Hematopoietic multipotent progenitor cell treated with erythropoietin and hydrocortisone succinate and interleukin-3 and kit ligand, for 6 days (in vitro differentiated cells): Measurements from ENCODE around the gene FNBP1.
"Not testable (repeated sequence)": the region's sequence is repeated elsewhere in the genome, so short reads cannot be mapped to it uniquely, and the experiment has no call there.

Source experiments
- DNase-seq: peaks from one replicate; pipeline ENCODE4 v3.0.0-alpha.2; 2015

Gene FNBP1

DNA sequence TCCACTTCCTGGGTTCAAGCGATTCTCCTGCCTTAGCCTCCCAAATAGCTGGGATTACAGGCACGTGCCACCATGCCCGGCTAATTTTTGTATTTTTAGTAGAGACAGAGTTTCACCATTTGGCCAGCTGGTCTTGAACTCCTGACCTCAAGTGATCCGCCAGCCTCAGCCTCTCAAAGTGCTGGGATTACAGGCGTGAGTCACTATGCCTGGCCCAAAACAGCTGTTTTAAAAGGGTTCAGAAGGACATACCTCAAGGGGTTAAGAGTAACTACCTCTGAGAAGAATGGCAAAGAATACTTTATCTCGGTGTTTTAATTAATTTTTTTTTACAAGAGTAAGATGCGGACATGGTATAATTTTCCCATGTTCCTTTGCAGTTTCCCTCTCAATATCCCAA, 94.4 kb downstream of the FNBP1 start:
- DNase-seq, result not testable (repeated sequence)

DNA sequence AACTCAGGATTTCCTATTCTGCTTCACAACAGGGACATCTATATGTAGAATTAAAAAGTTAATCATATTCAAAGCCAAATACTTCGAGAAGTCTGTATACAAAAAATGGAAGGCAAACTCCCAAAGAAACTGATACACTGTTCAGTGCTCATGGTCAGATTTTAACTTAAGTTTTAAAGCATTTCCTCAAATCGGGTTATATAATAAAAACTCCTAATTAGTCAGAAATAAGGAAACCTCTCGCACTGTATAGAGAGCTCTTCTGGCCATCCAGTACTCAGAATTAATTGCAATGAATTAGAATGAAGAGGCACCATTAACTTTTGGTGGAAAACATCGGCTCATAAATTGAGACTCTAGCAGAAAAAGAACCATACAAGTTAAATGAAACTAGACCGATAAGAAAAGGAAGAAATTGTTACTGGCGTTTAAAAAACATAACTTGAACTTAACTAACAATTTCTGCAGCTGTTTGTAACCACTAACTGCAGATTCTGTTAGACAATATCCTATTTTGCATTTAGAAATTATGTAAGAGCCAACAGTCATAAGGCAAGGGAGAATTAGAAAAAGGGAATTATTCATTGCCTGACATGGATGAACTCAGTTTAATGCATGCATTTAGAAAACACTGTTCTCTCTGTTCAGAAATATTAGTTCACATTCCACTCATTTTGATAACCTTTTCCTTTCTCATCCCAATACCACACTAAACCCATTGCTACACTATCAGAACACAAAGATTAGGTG, 96.6 kb downstream of the FNBP1 start:
- DNase-seq, result peak; percentile 46

DNA sequence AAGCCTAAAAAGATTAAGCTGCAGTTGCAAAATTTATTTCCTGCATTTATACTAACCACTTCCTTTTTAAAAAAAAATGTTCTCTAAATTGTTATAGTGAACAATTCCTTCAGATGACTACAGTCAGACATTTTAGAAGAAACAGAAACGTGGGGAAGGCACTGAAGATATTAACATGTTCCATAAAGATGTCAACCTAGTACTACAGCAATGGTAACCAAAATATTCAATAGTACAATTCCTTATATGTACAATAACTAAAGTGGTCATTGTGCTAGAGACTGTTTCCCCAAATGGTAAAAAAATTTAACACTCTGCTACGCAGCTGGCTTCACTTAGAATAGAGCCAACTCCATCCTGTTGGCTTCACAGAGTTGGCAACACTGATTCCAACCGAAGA, 97.7 kb downstream of the FNBP1 start:
- DNase-seq, result peak; percentile 59

DNA sequence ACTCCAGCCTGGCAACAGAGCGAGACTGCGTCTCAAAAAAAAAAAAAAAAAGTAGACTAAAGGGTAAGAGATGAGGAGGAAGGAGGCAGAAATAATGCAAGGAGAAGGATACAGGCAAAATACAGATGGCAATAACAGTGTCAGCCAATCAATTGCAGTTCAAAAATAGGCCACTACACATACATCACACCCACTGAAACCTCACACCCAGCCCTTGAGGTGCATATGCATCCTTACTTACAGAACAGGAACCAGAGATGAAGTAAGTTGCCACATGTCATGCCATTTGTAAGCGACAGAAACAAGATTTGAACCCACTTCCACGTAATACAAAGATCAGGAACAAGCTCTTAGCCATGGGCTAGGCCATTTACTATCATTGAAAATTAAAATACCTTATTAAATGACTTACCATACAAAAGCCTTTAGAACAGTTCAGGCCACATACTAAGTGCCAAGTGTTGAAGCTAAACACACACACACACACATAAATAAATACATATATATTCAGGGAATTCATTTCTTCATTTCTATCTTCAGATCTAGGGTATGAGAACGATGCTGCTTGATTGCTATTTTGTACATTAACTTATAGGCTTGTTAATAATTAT, 98.4 kb downstream of the FNBP1 start:
- DNase-seq, result peak; percentile 75

DNA sequence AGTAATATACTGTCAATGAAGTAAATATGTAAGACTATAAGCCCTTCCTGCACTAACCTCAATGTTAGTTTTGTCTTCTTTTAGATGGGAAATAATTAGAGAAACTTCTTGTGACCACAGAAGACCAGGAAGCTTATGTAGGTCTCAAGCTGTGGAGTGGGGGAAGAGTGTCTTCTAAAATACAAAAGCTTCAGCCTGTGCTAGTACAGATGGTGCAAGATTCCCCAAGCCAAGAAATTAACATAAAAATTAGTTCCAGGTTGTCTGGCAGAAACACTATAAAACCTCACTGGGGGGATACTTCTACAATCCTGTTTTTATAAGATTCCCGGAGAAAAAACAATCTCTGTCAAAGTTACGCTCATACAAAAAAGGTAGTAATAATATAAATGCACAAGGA, 103.6 kb downstream of the FNBP1 start:
- DNase-seq, result no peak

DNA sequence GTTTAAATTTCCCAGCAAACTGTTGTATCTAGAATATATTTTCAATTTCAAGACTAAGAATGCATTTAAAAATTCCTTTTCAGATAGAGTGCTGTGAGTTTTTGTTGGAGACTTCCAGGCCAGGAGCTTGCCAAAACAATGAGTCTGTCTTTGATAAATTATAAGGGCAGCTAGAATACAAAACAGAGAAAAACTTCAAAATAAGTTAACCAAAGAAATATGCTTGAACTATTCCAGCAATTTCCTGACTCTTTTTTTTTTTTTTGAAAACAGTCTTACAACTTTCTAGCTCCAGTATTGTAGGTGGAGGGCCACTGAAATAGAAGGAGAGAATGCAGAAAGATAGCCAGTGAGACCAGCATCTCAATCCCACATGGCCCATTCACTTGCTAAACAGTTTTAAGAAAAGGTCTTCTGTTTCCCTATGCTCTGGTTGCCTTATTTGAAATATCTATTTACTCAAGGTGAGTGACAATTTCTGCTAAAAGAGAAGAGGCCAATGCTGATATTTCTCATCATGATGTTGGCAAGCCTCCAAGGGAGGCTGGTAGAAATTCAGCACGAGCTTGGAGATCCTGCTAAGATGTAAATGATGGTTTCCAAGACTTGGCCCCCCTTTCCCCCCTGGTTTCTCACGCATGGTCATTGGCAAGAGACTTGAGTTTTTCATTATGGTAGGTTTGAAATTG, 104.6 kb downstream of the FNBP1 start:
- peak; percentile 60 for DNase-seq

DNA sequence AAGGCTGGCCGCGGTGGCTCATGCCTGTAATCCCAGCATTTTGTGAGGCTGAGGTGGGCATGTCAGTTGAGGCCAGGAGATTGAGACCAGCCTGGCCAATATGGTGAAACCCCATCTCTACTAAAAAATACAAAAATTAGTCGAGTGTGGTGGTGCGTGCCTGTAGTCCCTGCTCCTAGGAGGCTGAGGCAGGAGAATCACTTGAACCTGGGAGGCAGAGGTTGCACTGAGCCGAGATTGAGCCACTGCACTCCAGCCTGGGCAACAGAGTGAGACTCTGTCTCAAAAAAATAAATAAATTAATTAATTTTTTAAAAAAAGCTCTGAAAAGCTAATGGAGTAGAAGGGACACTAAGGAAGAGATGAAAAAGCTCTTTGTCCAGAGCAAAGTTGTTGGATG, 105.1 kb downstream of the FNBP1 start:
- not testable (repeated sequence) for DNase-seq

DNA sequence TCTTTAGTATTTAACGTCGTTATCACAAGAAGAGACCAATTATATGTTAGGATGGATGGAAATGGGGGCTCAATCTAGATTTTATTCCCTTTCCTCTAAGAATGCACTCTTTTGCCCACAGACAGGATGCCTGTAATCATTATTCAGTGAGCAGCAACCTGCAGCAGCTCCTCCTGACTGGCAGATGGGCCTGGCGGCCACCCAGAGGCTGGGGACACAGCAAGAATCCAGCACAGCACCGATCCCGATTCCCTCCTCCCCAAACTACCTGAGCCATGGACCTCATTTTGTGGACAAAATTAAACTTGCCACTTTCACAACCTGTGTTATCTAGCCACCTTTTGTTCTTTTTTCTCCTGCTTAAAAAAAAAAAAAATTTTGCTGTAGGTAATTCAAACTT, 106.8 kb downstream of the FNBP1 start:
- DNase-seq, result no peak

DNA sequence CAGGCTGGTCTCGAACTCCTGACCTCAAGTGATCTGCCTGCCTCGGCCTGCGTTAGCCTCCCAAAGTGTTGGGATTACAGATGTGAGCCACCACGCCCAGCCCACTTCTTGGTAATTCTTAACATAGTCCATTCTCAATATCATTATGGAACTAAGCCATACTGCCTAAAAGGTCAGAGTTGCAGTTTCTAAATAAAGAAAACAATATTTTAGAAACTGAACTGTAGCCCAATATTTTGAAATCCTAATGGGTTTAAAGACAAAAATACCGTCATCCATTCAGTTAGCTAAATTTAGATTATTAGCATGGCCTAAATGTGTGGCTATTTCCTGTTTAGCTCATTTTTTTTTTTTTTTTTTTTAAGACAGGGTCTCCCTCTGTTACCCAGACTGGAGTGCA, 108.2 kb downstream of the FNBP1 start:
- DNase-seq, result no peak

DNA sequence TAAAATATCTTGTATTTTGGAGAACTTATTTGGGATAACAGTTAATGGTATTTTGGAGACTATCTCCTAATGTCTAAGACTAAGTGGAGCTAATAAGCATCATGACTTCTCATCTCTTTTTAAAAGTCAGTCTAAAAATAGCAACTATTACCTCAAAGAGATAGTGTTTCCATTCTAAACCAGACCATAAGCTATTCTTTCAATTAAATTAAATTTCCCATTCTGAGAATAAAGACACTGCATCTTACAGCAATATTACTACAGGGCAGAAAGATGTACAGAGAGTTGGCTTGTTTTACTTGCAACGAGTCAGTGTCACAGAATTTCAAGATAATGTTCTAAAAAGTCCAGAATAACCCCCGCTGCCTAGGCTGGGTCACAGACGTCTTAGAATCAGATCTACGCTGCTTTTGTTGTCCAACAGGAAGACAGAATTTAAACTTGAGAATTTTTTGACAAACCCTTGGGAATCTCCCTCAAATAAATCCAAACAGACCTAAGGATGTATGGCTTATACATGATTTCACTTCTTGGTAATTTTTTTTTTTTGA, 108.9 kb downstream of the FNBP1 start:
- no peak for DNase-seq

DNA sequence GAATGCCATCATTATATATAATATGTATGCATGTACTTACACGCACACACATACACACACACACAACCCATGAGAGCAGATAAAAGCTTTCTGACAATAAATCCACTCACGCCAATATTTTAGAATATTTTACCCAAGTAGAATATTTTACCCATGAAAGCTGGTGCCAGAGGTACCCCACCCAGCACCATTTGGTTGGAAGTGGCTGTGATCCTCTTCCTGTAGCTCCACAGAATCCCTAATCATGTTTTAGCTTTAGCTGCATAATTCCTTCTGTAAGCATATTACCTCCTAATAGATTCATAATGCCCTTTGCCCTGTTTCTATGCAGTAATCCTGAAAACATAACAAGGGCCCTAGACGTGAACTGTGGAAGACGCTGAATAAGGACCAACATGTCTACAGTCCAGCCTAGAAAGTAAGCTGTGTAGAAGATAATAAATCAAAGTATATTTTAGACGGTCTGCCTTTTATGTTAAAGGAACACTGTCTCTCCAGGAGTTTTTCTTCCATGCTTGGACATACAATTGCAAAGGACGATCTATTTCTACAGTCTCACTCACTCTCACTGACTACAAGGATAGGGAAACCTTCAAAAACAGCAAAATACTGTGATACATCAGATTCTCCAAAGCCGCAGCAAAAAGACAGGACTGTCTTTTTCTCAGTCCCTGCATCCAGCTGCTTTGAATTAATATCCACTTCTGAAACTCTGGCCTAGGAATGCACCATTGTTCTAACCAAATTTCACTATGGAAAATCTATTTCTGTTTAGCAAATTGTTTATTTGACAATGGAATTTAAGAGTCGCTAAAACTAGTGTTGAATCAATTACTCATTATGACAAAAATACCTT, 109.6 kb downstream of the FNBP1 start:
- no peak for DNase-seq

DNA sequence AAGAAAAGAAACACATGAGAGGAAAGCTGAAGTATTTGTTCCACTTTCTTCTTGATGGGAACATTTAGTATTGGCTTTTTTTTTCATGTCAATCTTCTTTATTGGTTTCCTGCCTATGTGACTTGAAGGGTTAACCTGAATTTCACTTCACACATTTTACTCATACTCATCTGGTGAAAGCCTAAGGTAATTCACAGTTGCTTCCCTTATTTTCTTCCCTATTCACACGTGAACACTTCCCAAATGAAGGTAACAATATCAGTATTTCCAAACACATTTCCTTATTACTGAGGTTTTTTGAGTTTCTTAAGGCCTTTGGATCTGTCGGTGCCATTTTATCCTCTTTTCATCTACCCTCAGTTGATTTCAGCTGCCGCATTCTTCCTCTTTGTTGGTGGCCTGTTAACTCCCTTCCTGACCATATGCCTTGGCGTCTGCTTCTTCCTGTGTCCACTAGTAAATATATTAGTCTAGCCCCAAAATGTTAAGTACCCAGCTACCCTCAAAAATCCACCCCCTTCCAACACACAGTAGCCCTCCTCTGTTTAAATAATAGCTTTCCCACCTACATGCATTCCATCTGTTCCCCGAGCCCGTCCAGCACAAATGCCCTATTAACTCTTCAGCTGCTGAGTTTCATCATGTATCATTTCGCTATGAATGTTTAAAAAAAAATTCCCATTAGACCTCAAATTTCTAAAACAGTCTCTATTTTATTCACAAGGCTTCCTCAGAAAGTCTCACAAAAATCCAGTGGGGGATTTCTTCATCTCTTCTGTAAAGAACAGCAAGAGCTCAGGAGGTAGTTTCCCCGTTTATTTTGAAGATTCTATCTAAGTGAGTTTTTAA, 110.5 kb downstream of the FNBP1 start:
- DNase-seq, result peak; percentile 61

DNA sequence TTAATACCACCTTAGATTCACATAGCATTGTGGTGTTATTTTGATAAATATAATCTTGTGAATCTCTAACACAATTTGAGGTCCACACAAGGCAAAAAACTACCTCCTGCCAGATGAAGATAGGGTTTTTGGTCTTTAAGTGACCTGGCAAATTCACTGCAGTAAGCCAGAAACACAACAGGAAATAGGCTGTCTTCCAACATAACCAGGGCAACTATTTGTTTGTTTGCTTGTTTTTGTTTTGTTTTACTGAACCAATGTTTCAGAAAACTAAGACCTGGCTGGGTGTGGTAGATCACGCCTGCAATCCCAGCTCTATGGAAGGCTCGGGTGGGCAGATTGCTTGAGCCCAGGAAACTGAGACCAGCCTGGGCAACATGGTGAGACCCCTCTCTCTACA, 112.2 kb downstream of the FNBP1 start:
- DNase-seq, result peak; percentile 83

DNA sequence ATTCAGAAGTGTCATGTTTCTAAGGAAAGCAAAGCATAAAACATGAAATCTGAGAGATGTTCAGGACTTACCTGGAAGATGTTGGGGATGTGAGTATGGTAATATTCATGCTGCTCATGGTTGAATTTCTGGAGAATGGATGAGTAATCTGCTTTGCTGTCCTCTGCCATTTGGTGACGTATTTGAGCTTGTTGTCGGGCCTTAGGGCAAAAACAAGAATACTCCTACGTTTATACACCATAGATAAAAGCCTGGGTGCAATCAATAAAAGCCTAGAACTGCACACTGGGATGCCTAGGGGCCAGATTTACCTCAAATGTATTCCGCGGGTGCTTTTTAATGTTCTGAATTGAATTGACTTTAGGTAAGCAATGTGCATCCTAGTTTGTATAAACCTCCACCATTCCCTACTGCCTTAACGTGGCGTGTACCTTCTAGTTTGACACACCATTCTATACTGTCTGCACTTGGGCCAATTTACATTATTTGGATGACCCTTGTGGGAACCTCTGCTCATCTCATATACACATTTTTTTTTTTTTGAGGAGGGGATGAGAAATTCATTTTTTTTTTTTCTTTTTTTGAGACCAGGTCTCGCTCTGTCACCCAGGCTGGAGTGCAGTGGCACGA, 113.4 kb downstream of the FNBP1 start:
- DNase-seq, result no peak

DNA sequence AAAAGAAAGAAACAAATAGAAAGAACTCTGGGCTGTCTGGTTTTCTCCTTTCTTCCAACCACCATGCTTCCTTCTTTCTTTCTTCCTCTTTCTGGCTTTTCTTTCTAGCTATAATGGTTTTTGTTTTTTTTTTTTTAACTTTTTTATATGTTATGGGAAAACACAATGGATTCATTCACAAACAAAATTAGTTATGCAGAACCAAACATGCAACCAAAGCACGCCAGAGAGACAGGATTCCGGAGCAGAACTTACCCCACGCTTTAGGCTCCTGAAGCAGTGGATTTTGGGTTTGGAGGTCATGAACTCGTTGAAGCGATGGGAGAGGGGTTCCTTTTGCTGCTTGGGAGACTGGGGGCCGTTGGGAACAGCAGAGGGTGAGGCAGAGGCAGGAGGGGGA, 119.4 kb downstream of the FNBP1 start:
- DNase-seq, result no peak

DNA sequence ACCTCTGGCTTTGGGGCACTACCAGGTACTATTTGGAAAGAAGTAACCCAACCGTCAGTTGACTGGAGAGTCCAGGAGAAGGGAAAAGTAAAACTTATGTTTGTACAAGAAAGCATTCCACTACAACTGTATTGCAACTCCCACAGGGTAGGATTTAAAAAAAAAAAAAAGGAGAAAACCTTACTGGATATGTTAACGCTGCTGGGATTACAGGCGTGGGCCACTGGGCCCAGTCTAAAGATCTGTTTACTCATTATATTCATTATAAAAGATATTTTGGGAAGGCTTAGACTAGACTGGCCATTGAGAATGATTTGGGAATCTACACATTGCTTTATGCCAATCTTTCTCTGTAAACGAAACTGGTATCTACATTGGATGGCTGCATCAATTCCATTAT, 121.1 kb downstream of the FNBP1 start:
- no peak for DNase-seq

DNA sequence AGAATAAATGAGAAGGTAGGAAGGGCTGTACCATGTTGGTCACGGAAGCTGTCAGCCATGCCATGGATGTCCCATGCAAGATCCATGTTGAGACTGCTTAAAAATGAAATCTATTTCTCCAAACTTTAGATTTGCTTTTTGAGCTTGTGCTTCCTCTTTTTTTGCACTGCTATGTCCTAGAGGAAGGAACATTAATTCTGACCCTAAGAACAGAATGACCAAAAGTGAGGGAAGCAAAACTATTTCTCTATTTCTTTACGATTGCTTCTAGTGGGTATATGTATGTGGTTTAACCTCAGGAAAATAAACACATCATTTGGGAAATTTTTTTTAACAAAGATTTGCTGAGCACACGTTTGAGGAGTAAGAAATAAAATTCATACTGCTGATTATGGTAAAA, 123.1 kb downstream of the FNBP1 start:
- no peak for DNase-seq

DNA sequence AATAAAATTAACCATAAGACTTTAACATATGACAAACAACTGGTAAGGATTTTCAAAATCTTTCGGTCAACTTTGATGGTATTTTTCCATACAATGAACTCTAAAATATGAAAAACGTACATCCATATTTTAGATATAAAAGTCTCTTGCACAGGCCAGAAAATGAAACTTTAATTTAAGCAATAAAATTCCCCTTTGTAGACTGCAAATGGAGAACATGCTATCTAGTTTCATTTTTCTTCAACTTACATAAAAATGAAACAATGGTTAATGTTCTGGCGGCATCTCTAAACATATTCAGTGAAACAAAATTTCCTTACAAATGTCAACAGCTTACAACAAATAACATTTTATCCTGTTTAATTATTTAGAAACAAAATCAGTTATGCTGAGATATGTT, 123.7 kb downstream of the FNBP1 start:
- DNase-seq, result no peak

DNA sequence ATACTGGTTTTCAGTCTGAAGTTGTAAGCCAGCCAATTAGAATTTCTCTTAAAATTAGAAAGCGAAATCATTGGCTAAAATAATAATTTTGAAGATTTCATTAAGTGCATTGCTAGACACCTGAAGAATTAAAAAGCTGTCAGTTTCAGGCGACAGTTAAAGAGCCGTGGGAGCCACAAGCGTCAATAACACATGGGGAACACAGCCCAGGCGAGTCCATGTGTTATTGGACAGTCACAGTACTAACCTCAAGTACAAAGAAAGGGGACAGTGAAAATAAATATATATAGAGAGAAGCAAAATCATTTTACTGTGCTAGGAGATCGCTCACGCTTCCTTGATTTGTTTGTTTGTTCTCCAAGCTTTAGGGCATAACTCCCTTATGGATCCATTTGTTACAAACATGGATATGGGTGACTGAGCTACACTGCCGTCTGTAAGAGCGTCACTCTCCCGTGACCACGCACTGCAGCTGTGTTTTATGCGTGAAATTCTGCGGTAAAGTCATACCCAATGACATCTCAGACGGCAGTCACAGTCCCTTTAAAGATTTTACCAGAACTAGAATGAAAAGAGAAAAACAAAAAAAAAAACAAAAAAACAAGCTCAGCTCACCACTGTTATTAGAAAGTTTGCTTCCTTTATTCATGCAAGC, 124.6 kb downstream of the FNBP1 start:
- no peak for DNase-seq

DNA sequence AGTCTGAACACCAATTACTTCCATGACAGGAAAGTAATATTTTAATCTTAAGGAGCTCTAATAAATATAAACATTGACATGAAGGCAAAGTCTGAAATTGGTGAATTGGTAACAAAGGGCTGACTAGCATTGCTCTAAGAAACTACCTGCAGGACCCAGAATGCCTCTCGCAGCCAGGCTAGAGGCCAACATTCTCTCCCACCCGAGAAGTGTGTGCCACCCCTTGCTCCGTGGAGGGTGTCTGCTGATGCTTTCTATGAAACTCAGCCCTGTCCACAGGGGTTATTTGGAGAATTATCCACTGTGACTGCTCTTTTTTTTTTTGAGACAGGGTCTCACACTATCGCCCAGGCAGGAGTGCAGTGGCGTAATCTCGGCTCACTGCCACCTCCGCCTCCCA, 126.3 kb downstream of the FNBP1 start:
- DNase-seq, result no peak

DNA sequence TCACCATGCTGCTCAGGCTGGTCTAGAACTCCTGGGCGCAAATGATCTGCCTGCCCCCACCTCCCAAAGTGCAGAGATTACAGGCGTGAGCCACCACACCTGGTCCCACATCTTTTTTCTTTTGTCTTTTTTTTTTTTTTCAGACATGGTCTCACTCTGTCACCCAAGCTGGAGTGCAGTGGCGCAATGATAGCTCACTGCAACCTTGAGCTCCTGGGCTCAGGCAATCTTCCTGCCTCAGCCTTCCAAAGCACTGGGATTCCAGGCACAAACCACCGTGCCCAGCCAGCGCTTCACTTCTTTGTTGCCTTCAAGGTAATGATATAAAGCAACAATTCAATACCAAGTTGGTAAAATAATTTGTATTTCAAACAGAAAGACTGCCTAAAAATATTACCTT, 128.9 kb downstream of the FNBP1 start:
- DNase-seq, result no peak
